OCI-LY7 (cell line): ENCODE results near the gene CAMK1. TPM values are rescaled to one million over a fixed set of nuclear protein-coding genes. Genes with fewer than 3 reads are reported as not detected.

Experiments
- BruUV-seq: library from RNA; stranded (reverse); fragments of 400-500 nt; replicated peaks from 2 replicates; lab custom pipeline; 2021; lab: Mats Ljungman, UMichigan
- CTCF ChIA-PET: fragments of 300-600 bp; sonication (Branson Sonifier 250); formaldehyde crosslinking; loops from one replicate; lab custom pipeline; 2022; ENCODE audit warnings: antibody characterized with exemption; ENCODE audit not compliant: unreplicated experiment; lab: Charles Lee
- POLR2A ChIA-PET: fragments of 300-600 bp; sonication (Branson Sonifier 250); formaldehyde crosslinking; loops from one replicate; lab custom pipeline; 2022; ENCODE audit warnings: antibody characterized with exemption; lab: Charles Lee
- DNase-seq: peaks from one replicate; pipeline ENCODE4 v3.0.0-alpha.2; 2015; ENCODE audit warnings: low spot score
- H2AFZ ChIP-seq: fragments of 200-600 bp; sonication (generic), shearing (Covaris generic); 2 replicates; pipeline ENCODE4 v1.6.1; 2014; ENCODE audit warnings: mild to moderate bottlenecking, antibody characterized with exemption, low read length, moderate library complexity
- H3K27ac ChIP-seq: fragments of 200-600 bp; sonication (generic); 2 replicates; pipeline ENCODE4 v1.5.1; 2014; ENCODE audit warnings: mixed run types, low read depth, mild to moderate bottlenecking, moderate library complexity, low read length, inconsistent platforms; ENCODE audit not compliant: poor library complexity, severe bottlenecking
- H3K36me3 ChIP-seq: fragments of 200-600 bp; sonication (generic); 2 replicates; pipeline ENCODE4 v1.6.1; 2014; ENCODE audit warnings: mild to moderate bottlenecking, antibody characterized with exemption, low read length, moderate library complexity, mixed read lengths; ENCODE audit not compliant: insufficient read depth
- H3K4me1 ChIP-seq: fragments of 200-600 bp; sonication (generic); 2 replicates; pipeline ENCODE4 v1.5.1; 2014; ENCODE audit warnings: mild to moderate bottlenecking, low read length; ENCODE audit not compliant: insufficient read depth, poor library complexity, severe bottlenecking
- H3K4me2 ChIP-seq: fragments of 200-600 bp; sonication (generic); 2 replicates; pipeline ENCODE4 v1.6.1; 2014; ENCODE audit warnings: mild to moderate bottlenecking, low read length
- H3K4me3 ChIP-seq: fragments of 200-600 bp; sonication (generic); 2 replicates; pipeline ENCODE4 v1.5.1; 2014; ENCODE audit warnings: mild to moderate bottlenecking, low read depth, low read length; ENCODE audit not compliant: poor library complexity, severe bottlenecking
- H3K79me2 ChIP-seq: fragments of 200-600 bp; sonication (generic); 2 replicates; pipeline ENCODE4 v1.6.1; 2016; ENCODE audit warnings: low read depth, mild to moderate bottlenecking, low read length, moderate library complexity, mixed read lengths; ENCODE audit not compliant: insufficient read depth
- H3K9me2 ChIP-seq: fragments of 200-600 bp; sonication (generic); 2 replicates; pipeline ENCODE4 v1.6.1; 2016; ENCODE audit warnings: mild to moderate bottlenecking, low read length, mixed read lengths; ENCODE audit not compliant: insufficient read depth
- H3K9me3 ChIP-seq: fragments of 200-600 bp; sonication (generic); 2 replicates; pipeline ENCODE4 v1.6.1; 2014; ENCODE audit warnings: mild to moderate bottlenecking, mixed run types, low read length, mixed read lengths
- H4K20me1 ChIP-seq: fragments of 200-600 bp; sonication (generic); 2 replicates; pipeline ENCODE4 v1.6.1; 2014; ENCODE audit warnings: mild to moderate bottlenecking, antibody characterized with exemption, low read length, moderate library complexity, mixed read lengths; ENCODE audit not compliant: insufficient read depth
- CTCF ChIP-seq: fragments of 200-600 bp; sonication (generic); conservative IDR thresholded peaks from 2 replicates; pipeline ENCODE4 v1.5.1; 2014; ENCODE audit warnings: mild to moderate bottlenecking, antibody characterized with exemption, low read length, moderate library complexity, mixed read lengths
- EZH2phosphoT487 ChIP-seq: fragments of 200-600 bp; sonication (generic); IDR thresholded peaks from 2 replicates; pipeline ENCODE4 v1.6.1; 2018; ENCODE audit warnings: low read depth, borderline replicate concordance, mild to moderate bottlenecking, mixed run types, antibody characterized with exemption, low read length, moderate library complexity, mixed read lengths
- intact Hi-C: fragments of 100-400 bp; cut with micrococcal nuclease; formaldehyde crosslinking; loops from one replicate; pipeline ENCODE4 v1.10.0; 2022; ENCODE audit not compliant: unreplicated experiment
- total RNA-seq, 2 experiments: library from RNA; depleted of rRNA in 1 of 2; stranded (reverse); fragments of >200 nt in 1 of 2; shearing (Covaris generic) in 1 of 2; gene quantifications; 2 replicates each; pipeline ENCODE4 v1.2.3, GENCODE V29; 2014 to 2022

The CAMK1 gene
- total RNA-seq, 2 experiments from 2014 or later: not detected

DNA sequence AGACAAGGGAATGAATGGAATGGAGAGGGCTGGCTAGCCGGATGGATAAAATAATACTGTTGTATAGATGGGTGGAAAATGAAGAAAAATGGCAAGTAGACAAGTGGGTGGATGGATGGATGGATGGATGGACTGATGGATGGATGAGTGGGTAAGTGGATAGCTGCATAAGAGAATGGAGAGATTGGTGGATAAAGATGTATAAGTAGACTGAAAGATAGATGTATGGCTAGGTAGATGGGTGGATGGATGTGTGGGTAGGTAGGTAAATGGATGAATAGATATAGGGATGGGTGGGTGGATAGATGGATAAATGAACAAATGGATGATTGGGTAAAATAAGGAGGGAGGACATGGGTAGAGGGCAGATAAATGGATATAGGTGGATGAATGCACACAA, 52.2 kb downstream of the CAMK1 start:
- no peak overlapping the region for H2AFZ ChIP-seq
- H3K9me3 ChIP-seq: no peaks in the 10 kb centered on the region
- H3K4me1 ChIP-seq: peaks cover 6% of the 10 kb centered on the region
- intact Hi-C loops: no loop called here
- ChIA-PET CTCF (no interaction called here), POLR2A (interaction anchor here (0.5 to 0.6 kb wide), 2 partner anchors 75 to 263 kb away, joined by 3 to 5 read pairs; no protein-coding TSS in a partner anchor)
- no TSS peak for BruUV-seq
- TF ChIP-seq CTCF (no peak), EZH2phosphoT487 (no peak)
- H3K27ac ChIP-seq: no peak overlapping the region
- no peak for DNase-seq
- no peaks in the 10 kb centered on the region for H4K20me1 ChIP-seq
- no peak overlapping the region for H3K4me3 ChIP-seq
- H3K9me2 ChIP-seq: no peaks in the 10 kb centered on the region
- H3K4me2 ChIP-seq: no peak overlapping the region
- no peaks in the 10 kb centered on the region for H3K36me3 ChIP-seq
- H3K79me2 ChIP-seq: no peaks in the 10 kb centered on the region

DNA sequence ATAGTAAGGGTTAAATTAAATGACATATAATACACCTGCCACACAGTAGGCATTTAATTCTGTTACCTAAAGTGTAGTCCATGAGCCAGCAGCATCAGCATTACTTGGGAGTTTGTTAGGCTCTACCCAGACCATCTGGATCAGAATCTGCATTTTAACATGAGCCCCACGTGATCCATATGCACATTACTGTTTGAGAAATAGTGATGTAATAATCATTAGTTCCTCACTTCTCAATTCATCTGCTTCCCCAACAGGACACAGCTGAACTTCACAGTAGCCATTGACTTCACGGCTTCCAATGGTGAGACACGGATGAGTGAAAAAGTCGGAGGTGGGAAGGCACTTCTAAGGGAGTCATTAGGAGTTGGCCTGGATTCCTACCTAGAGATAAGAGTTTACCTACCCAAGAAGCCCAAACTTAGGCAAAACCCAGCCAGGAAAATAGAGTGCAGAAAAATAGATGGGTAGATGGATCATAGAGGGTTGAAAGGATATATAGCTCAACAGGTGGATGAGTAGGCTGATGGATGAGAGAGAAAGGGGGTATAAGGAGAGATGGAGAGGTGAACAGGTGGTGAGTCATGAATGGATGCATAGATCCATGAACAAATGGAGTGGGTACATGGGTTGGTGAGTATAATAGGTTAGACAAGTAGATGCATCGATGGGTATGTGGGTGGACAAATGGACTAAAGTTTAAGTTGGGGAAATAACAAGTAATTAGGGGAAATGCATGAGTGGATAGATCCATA, 52.8 kb downstream of the CAMK1 start:
- CTCF ChIA-PET: no interaction called here
- no peak overlapping the region for H3K4me3 ChIP-seq
- TF ChIP-seq CTCF: no peak
- TF ChIP-seq EZH2phosphoT487: no peak
- no peaks in the 10 kb centered on the region for H3K79me2 ChIP-seq
- H4K20me1 ChIP-seq: no peaks in the 10 kb centered on the region
- no peak overlapping the region for H2AFZ ChIP-seq
- H3K9me2 ChIP-seq: no peaks in the 10 kb centered on the region
- DNase-seq: no peak
- no peaks in the 10 kb centered on the region for H3K9me3 ChIP-seq
- POLR2A ChIA-PET: no interaction called here
- no peak overlapping the region for H3K27ac ChIP-seq
- no TSS peak for BruUV-seq
- H3K4me1 ChIP-seq: peaks cover 6% of the 10 kb centered on the region
- no peaks in the 10 kb centered on the region for H3K36me3 ChIP-seq
- no peak overlapping the region for H3K4me2 ChIP-seq
- intact Hi-C loops: no loop called here
